K562 (cell line): ENCODE measurements around the gene CFAP97D2. TPM values are rescaled to one million over a fixed set of nuclear protein-coding genes. Genes with fewer than 3 reads are reported as not detected.

ENCODE experiments used
- C11orf30 ChIP-seq: fragments of 450-650 bp; IDR thresholded peaks from 2 replicates; pipeline ENCODE4 v1.6.1; 2016; ENCODE audit warnings: low read depth, mild to moderate bottlenecking
- CBX1 ChIP-seq: sonication (generic); IDR thresholded peaks from 2 replicates; pipeline ENCODE4 v1.6.1; 2016; ENCODE audit warnings: antibody characterized with exemption, low read depth, mild to moderate bottlenecking
- EHMT2 ChIP-seq: fragments of 450-650 bp; IDR thresholded peaks from 2 replicates; pipeline ENCODE4 v1.6.1; 2018; ENCODE audit warnings: antibody characterized with exemption
- FOXA3 ChIP-seq, 2 experiments: fragments of 450-650 bp in 1 of 2; sonication (generic) in 1 of 2; formaldehyde crosslinking; IDR thresholded peaks in 1 of 2; conservative IDR thresholded peaks in 1 of 2; 2 replicates each; pipeline versions ENCODE4 v1.4.0 to v1.8.0; 2020 to 2022; ENCODE audit warnings: mild to moderate bottlenecking in 2 of 2, missing genetic modification reagents in 1 of 2
- FOXJ2 ChIP-seq: fragments of 200-800 bp; sonication (Bioruptor generic); IDR thresholded peaks from 2 replicates; pipeline ENCODE4 v1.6.1; 2016; ENCODE audit warnings: missing genetic modification characterization, missing compliant biosample characterization
- GABPA ChIP-seq: fragments of 200-800 bp; sonication (Bioruptor generic); conservative IDR thresholded peaks from 2 replicates; pipeline ENCODE4 v1.6.1; 2016; ENCODE audit warnings: low read depth, missing genetic modification characterization, missing compliant biosample characterization
- GABPB1 ChIP-seq: sonication (generic); formaldehyde crosslinking; IDR thresholded peaks from 2 replicates; pipeline ENCODE4 v1.8.0; 2022; ENCODE audit warnings: mild to moderate bottlenecking, missing genetic modification reagents
- GATA2 ChIP-seq: sonication (generic); formaldehyde crosslinking; IDR thresholded peaks from 2 replicates; pipeline ENCODE4 v1.4.0; 2020; ENCODE audit warnings: mild to moderate bottlenecking, missing genetic modification reagents
- NR1H2 ChIP-seq: sonication (generic); formaldehyde crosslinking; IDR thresholded peaks from 2 replicates; pipeline ENCODE4 v1.4.0; 2020; ENCODE audit warnings: mild to moderate bottlenecking, missing genetic modification reagents
- NR3C1 ChIP-seq: sonication (generic); formaldehyde crosslinking; IDR thresholded peaks from 2 replicates; pipeline ENCODE4 v1.8.1; 2022; ENCODE audit warnings: missing genetic modification reagents
- POLR2AphosphoS5 ChIP-seq: IDR thresholded peaks from 2 replicates; pipeline ENCODE4 v1.6.1; 2011; ENCODE audit warnings: mild to moderate bottlenecking, low read depth, low read length, moderate library complexity; ENCODE audit not compliant: control insufficient read depth, insufficient read depth
- RFX7 ChIP-seq: fragments of 250-450 bp; sonication (Bioruptor Pico); IDR thresholded peaks from 2 replicates; pipeline ENCODE4 v1.5.1; 2021; ENCODE audit warnings: mild to moderate bottlenecking
- RNF2 ChIP-seq: sonication (generic); IDR thresholded peaks from 2 replicates; pipeline ENCODE4 v1.6.1; 2016
- SP1 ChIP-seq: sonication (generic); formaldehyde crosslinking; IDR thresholded peaks from 2 replicates; pipeline ENCODE4 v1.8.1; 2022; ENCODE audit warnings: mild to moderate bottlenecking, missing genetic modification reagents
- XRCC5 ChIP-seq: fragments of 200-400 bp; formaldehyde crosslinking; IDR thresholded peaks from 2 replicates; pipeline ENCODE4 v1.6.1; 2017; ENCODE audit warnings: low read depth, mild to moderate bottlenecking, low read length
- ZC3H11A ChIP-seq: IDR thresholded peaks from 2 replicates; pipeline ENCODE4 v1.6.1; 2012; ENCODE audit warnings: low read depth, low read length, improper control_type of control experiment
- ZEB2 ChIP-seq: fragments of 450-650 bp; IDR thresholded peaks from 2 replicates; pipeline ENCODE4 v1.6.1; 2016
- ZFP36 ChIP-seq: fragments of 150-350 bp; IDR thresholded peaks from 2 replicates; pipeline ENCODE4 v1.6.1; 2018; ENCODE audit warnings: low read length, low read depth; ENCODE audit not compliant: partially characterized antibody
- ZFX ChIP-seq: sonication (generic); formaldehyde crosslinking; IDR thresholded peaks from 2 replicates; pipeline ENCODE4 v1.8.0; 2022; ENCODE audit warnings: mild to moderate bottlenecking, missing genetic modification reagents, moderate library complexity
- ZNF143 ChIP-seq: sonication (generic); formaldehyde crosslinking; IDR thresholded peaks from 2 replicates; pipeline ENCODE4 v1.9.0; 2022; ENCODE audit warnings: mild to moderate bottlenecking, missing genetic modification reagents
- ZNF668 ChIP-seq: fragments of 250-450 bp; sonication (Bioruptor Pico); IDR thresholded peaks from 2 replicates; pipeline ENCODE4 v1.8.0; 2022; ENCODE audit warnings: mild to moderate bottlenecking, inconsistent platforms
- polyA plus RNA-seq, 8 experiments: library from polyadenylated mRNA; depleted of rRNA in 4 of 8; stranded (reverse) in 5 of 8; unstranded in 3 of 8; fragments of >200 nt; fragmentation: Nextera tagmentation in 2 of 8; fragmentation: Illumina TruSeq in 1 of 8; extraction: Ambion mirVana in 2 of 8; extraction: Trizol in 1 of 8; gene quantifications; 2 replicates each; pipeline versions ENCODE4 v1.2.1 to v1.2.3, GENCODE V29; 2011 to 2014; ENCODE audit warnings: inconsistent platforms in 1 of 8, missing spikeins in 1 of 8
- total RNA-seq, 7 experiments: library from RNA; depleted of rRNA in 6 of 7; stranded (reverse); fragments of >200 nt in 6 of 7; fragmentation: Illumina TruSeq in 2 of 7; extraction: Trizol in 2 of 7; gene quantifications; 2 replicates each; pipeline versions ENCODE4 v1.2.1 to v1.2.3, GENCODE V29; 2011 to 2021; ENCODE audit warnings: low replicate concordance in 1 of 7
- TF ChIP-seq, protein P1 (sequence below): fragments of 450-650 bp; IDR thresholded peaks from 2 replicates; pipeline ENCODE4 v1.6.1; 2016; ENCODE audit warnings: mild to moderate bottlenecking
- TF ChIP-seq, protein P2 (sequence below): fragments of 250-450 bp; sonication (Bioruptor Pico); IDR thresholded peaks from 2 replicates; pipeline ENCODE4 v1.5.0; 2021; ENCODE audit warnings: mild to moderate bottlenecking, moderate library complexity
- TF ChIP-seq, protein P3 (sequence below): sonication (generic); formaldehyde crosslinking; IDR thresholded peaks from 2 replicates; pipeline ENCODE4 v1.8.0; 2022; ENCODE audit warnings: mild to moderate bottlenecking, missing genetic modification reagents

The CFAP97D2 gene
- total and polyA plus RNA-seq, 9 of the 15 experiments (the other 6 are each of a cell fraction or from before 2014, with no cell fraction given): not detected

DNA sequence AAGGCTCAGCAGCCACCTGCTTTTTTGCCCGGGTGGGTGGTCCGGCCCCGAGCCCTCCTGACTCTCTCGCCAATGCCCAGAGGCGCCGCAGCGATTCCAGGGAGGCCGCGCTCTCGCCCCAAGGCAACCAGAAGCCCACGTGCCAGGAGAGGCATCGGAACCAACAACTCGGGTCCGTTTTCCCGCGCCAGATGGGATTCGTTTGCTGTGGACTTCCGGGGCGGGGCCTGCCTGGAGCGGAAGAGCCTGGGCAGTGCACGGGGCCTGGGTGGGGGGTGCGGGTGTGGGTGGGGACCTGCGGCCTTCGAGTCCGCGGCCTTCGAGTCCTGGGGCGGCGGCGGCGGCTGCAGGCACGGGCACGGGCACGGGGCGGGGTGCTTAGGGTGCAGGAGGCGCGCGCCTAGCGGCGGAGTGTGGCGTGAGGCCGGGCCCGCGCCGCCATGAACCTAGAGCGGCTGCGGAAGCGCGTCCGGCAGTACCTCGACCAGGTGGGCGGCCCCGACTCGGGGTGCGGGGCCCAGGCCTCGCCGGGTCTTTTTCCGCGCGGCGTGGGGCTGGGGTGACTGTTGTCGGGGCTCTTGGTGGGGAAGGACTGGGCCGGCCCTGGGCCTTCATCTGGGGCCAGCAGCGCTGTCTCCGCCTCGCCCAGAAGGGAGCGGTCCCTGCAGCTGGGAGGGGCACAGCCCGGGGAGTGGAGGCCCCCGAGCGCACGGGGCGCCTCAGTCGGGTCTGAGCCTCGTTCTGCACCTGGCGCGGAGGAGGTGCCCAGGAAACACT is 55.8 kb downstream of the CFAP97D2 start, which contains the start of gene CDC16 (continued):
- TF ChIP-seq, protein P1, sequence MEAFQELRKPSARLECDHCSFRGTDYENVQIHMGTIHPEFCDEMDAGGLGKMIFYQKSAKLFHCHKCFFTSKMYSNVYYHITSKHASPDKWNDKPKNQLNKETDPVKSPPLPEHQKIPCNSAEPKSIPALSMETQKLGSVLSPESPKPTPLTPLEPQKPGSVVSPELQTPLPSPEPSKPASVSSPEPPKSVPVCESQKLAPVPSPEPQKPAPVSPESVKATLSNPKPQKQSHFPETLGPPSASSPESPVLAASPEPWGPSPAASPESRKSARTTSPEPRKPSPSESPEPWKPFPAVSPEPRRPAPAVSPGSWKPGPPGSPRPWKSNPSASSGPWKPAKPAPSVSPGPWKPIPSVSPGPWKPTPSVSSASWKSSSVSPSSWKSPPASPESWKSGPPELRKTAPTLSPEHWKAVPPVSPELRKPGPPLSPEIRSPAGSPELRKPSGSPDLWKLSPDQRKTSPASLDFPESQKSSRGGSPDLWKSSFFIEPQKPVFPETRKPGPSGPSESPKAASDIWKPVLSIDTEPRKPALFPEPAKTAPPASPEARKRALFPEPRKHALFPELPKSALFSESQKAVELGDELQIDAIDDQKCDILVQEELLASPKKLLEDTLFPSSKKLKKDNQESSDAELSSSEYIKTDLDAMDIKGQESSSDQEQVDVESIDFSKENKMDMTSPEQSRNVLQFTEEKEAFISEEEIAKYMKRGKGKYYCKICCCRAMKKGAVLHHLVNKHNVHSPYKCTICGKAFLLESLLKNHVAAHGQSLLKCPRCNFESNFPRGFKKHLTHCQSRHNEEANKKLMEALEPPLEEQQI: peak; percentile 86; the same call in 1 of the 2 replicates
- TF ChIP-seq C11orf30 (no peak), NR1H2 (CRISPR knock-in tag) (peak; percentile 66; the same call in 1 of the 2 replicates), ZC3H11A (peak; percentile 84; the same call in 1 of the 2 replicates), ZFX (CRISPR knock-in tag) (peak; percentile 95), ZNF668 (CRISPR knock-in tag) (peak; percentile 70; the same call in 1 of the 2 replicates), GABPA (tag) (peak; percentile 98), RFX7 (CRISPR knock-in tag) (no peak), FOXA3 (CRISPR knock-in tag; conservative IDR thresholded peaks at IDR 0.05 in 1 of 2, IDR thresholded peaks at IDR 0.05 in 1 of 2) (peak in 1 of 2 experiments; percentile 71; a peak in 1 of 4 replicates), NR3C1 (CRISPR knock-in tag) (peak; percentile 87; the same call in 1 of the 2 replicates), GABPB1 (CRISPR knock-in tag) (peak; percentile 94), POLR2AphosphoS5 (0 out of 2 replicates have a peak, but pooled peaks have one; percentile 30), RNF2 (peak; percentile 72), FOXJ2 (tag) (no peak), ZNF143 (CRISPR knock-in tag) (no peak), EHMT2 (peak; percentile 85), ZFP36 (no peak), SP1 (CRISPR knock-in tag) (peak; percentile 83), ZEB2 (peak; percentile 71), GATA2 (CRISPR knock-in tag) (no peak), CBX1 (peak; percentile 92), XRCC5 (0 out of 2 replicates have a peak, but pooled peaks have one; percentile 57)
- TF ChIP-seq, protein P2, sequence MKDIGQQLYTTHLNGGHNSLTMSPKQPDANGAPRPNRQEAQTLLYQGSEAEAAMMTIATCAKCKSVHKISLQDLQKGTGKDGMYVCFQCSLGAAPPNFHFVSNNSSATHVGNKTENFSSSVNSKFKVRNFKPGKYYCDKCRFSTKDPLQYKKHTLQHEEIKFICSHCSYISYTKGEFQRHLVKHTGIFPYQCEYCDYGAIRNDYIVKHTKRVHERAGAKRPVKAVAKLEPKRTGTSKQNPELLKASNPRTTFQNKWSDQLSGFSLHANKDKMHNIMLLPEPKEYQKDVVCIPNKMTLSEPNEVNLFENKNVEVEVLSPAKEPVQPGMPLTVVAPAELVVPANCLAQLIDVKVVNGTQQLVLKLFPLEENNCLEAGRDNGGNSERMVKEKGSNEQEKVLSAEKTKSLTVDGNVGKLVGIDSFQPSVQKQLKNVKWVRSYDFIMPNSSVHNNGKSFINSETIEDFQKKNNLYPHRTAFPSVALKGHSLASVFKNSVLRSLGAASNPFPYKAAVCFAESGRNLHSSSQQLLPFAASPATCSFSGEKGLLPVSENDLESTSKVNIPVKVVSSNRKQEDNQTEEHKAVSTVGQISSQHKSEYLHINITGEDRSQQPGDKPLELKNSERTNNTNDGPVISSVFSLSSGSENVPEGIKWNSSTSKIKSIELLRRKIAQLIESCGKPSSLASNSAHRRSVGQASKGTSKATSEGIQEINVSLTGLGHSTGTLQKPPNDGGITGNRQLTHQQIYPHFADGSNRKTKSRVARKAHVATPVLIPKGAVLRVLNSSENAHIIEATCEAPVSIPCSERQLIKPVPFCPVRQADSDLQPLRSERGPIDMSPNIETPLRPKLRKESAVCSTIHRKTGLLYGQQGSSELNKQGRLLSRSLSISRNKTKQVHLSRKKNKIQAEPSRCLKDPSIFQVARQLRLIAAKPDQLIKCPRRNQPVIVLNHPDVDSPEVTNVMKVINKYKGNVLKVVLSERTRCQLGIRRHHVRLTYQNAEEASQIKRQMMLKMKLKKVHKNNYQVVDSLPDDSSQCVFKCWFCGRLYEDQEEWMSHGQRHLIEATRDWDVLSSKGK (CRISPR knock-in tag): no peak
- TF ChIP-seq, protein P3, sequence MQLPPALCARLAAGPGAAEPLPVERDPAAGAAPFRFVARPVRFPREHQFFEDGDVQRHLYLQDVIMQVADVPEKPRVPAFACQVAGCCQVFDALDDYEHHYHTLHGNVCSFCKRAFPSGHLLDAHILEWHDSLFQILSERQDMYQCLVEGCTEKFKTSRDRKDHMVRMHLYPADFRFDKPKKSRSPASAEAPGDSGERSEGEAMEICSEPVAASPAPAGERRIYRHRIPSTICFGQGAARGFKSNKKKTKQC: peak; percentile 94
